ENCODE measurements around the gene NCKAP5L.

The NCKAP5L gene

DNA sequence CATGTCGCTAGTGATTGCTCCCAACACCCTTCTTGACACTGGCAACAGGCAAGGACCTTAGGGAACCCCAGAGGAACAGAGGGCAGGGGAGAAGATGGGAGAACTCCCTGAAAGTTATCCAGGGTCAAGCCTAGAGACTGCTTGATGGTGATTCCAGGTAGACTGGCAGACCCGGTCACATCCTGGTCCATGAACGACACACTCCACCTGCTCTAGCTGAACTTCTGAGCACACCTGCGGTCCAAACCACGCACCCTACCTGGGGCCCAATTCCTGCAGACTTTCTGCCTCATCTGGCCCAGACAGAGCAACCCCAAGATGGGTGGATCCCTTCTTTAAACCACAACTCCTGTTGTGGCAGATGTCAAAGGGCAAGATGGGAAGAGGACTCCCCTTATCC lies 34.2 kb downstream of the NCKAP5L start:
- Histone ChIP-seq H3K36me3 (ENCODE audit: control insufficient read depth in 1 of 2, insufficient read depth in 2 of 2, low read length in 2 of 2) (peaks cover 2 to 8% of the 10 kb centered on the region in 2 donors), H3K9me3 (ENCODE audit: control insufficient read depth in 1 of 2, low read length in 2 of 2) (no peaks in the 10 kb centered on the region), H3K4me1 (ENCODE audit: control insufficient read depth in 1 of 2, insufficient read depth in 2 of 2, low read length in 2 of 2) (no peaks in the 10 kb centered on the region), H3K9ac (ENCODE audit: low read depth in 1 of 2, low read length in 2 of 2) (no peak overlapping the region), H3K27me3 (ENCODE audit: control insufficient read depth in 1 of 2, insufficient read depth in 2 of 2, low read length in 2 of 2) (no peaks in the 10 kb centered on the region), H3K4me3 (ENCODE audit: low read depth in 1 of 2, low read length in 2 of 2) (no peak overlapping the region), H3K27ac (ENCODE audit: low read depth, low read length) (no peak overlapping the region)

DNA sequence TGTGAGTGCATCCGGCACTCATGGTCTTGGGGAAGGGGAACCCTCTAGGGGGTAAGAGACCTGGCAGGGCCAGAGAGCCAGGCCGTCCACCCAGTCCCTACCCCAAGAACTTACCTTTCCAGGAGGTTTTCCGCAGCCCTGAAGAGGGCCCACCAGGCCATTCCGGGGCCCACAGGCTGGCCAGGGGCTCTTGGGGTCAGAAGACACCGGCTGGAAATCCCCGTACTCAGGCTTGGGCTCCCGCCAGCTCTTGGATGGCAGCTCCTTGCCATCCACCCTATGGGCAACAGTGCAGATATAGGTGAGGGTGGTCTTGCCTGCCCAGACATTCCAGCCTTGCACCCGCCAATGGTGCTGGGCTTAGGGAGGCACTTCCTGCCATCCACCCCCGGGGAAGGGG lies 34.6 kb downstream of the NCKAP5L start:
- no peaks in the 10 kb centered on the region for H3K9me3 ChIP-seq (ENCODE audit: control insufficient read depth in 1 of 2, low read length in 2 of 2)
- H3K27ac ChIP-seq (ENCODE audit: low read depth, low read length): no peak overlapping the region
- H3K4me3 ChIP-seq (ENCODE audit: low read depth in 1 of 2, low read length in 2 of 2): no peak overlapping the region
- peaks cover 2 to 8% of the 10 kb centered on the region in 2 donors for H3K36me3 ChIP-seq (ENCODE audit: control insufficient read depth in 1 of 2, insufficient read depth in 2 of 2, low read length in 2 of 2)
- H3K4me1 ChIP-seq (ENCODE audit: control insufficient read depth in 1 of 2, insufficient read depth in 2 of 2, low read length in 2 of 2): no peaks in the 10 kb centered on the region
- H3K9ac ChIP-seq (ENCODE audit: low read depth in 1 of 2, low read length in 2 of 2): no peak overlapping the region
- no peaks in the 10 kb centered on the region for H3K27me3 ChIP-seq (ENCODE audit: control insufficient read depth in 1 of 2, insufficient read depth in 2 of 2, low read length in 2 of 2)

DNA sequence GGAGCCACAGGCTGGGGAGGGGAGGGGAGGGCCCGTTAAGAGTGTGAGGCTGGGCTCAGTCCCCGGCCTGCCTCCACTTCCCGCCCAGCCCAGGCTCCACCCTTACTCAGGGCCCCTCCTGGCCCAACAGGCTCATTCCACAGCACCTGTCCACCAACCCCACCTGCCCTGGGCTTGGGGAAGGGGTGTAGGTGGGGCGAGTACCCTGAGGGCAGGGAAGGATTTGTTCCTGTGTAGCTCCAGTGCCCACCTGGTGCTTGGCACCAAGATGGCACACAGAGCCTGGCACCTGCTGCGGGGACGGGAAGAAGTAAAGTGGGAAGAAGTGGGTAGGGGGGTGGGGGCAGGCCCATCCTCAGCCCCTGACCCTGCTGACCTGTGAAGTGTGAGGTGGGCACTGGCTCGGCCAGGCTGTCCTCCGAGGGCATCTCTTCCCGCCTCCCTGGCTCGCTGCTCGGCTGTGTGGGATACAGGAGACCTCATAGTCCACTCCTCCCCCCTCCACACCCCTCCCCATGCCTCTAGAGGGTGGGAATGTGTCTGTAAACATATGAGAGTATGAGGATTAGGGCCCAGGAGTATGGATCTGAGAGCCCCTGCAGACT lies 35.1 kb downstream of the NCKAP5L start:
- Histone ChIP-seq H3K4me3 (ENCODE audit: low read depth in 1 of 2, low read length in 2 of 2) (no peak overlapping the region), H3K4me1 (ENCODE audit: control insufficient read depth in 1 of 2, insufficient read depth in 2 of 2, low read length in 2 of 2) (no peaks in the 10 kb centered on the region), H3K36me3 (ENCODE audit: control insufficient read depth in 1 of 2, insufficient read depth in 2 of 2, low read length in 2 of 2) (peaks cover 2 to 8% of the 10 kb centered on the region in 2 donors), H3K9ac (ENCODE audit: low read depth in 1 of 2, low read length in 2 of 2) (no peak overlapping the region), H3K27ac (ENCODE audit: low read depth, low read length) (no peak overlapping the region), H3K27me3 (ENCODE audit: control insufficient read depth in 1 of 2, insufficient read depth in 2 of 2, low read length in 2 of 2) (no peaks in the 10 kb centered on the region), H3K9me3 (ENCODE audit: control insufficient read depth in 1 of 2, low read length in 2 of 2) (no peaks in the 10 kb centered on the region)

DNA sequence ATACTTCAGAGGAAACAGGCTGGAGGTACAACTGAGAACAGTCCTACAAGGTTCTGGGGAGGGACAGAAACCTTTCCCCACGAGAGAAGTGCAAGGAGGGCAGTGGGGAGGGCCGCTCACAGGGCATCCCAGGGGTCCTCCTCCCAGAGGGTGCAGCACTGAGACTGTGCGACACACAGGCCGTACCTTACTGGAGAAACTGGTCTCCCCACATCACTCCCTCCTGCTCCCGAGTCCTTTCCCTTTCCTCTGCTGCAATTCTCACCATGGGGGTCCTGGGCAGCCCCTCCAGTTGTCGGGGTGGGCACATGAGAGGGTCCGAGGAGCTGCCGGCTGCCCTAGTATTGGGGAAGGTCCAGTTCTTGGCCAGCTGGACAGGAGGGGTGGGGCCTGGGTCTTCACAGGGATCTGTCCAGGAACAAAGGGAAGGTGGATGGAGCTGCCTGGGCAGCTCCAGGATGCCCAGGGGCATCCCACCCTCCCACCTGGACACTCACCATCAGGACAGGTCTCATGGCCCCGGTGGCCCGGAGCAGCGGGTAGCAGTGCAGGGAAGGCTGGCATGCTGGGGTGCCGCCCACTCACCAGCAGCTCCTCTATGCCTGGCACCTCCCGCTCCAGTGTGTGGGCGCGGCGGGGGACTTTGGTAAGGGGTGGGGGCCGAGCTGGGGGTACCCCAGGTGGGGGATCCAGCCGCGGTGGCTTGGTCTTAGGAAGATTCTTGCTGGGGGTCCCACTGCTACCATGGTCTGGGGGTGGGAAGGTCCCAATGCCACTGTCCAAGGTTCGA lies 35.8 kb downstream of the NCKAP5L start:
- Histone ChIP-seq H3K27ac (ENCODE audit: low read depth, low read length) (no peak overlapping the region), H3K9me3 (ENCODE audit: control insufficient read depth in 1 of 2, low read length in 2 of 2) (no peaks in the 10 kb centered on the region), H3K9ac (ENCODE audit: low read depth in 1 of 2, low read length in 2 of 2) (no peak overlapping the region), H3K4me3 (ENCODE audit: low read depth in 1 of 2, low read length in 2 of 2) (no peak overlapping the region), H3K36me3 (ENCODE audit: control insufficient read depth in 1 of 2, insufficient read depth in 2 of 2, low read length in 2 of 2) (peaks cover 2 to 3% of the 10 kb centered on the region in 2 donors), H3K4me1 (ENCODE audit: control insufficient read depth in 1 of 2, insufficient read depth in 2 of 2, low read length in 2 of 2) (no peaks in the 10 kb centered on the region), H3K27me3 (ENCODE audit: control insufficient read depth in 1 of 2, insufficient read depth in 2 of 2, low read length in 2 of 2) (no peaks in the 10 kb centered on the region)

DNA sequence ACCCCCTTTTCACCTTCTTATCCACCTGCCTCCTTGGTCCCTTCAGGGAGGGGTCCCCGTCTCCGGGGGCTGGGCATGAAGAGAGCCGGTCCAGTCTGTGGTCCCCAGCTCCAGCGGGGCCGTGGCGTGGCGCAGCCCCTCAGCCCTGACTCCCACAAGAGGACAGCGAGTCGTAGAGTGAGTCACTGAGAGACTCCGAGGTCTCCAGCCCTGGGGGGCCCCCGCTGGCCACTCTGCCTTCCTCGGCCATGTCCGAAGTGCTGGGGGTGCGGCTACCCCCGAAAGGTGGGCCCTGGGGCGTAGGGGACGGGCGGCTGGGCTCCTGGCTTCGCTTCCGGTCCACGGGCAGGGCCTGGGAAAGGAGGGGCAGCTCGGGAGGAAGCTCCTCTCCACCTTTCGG lies 36.5 kb downstream of the NCKAP5L start:
- no peak overlapping the region for H3K27ac ChIP-seq (ENCODE audit: low read depth, low read length)
- peaks cover 2 to 3% of the 10 kb centered on the region in 2 donors for H3K36me3 ChIP-seq (ENCODE audit: control insufficient read depth in 1 of 2, insufficient read depth in 2 of 2, low read length in 2 of 2)
- no peaks in the 10 kb centered on the region for H3K9me3 ChIP-seq (ENCODE audit: control insufficient read depth in 1 of 2, low read length in 2 of 2)
- no peak overlapping the region for H3K4me3 ChIP-seq (ENCODE audit: low read depth in 1 of 2, low read length in 2 of 2)
- H3K27me3 ChIP-seq (ENCODE audit: control insufficient read depth in 1 of 2, insufficient read depth in 2 of 2, low read length in 2 of 2): no peaks in the 10 kb centered on the region
- H3K4me1 ChIP-seq (ENCODE audit: control insufficient read depth in 1 of 2, insufficient read depth in 2 of 2, low read length in 2 of 2): no peaks in the 10 kb centered on the region
- no peak overlapping the region for H3K9ac ChIP-seq (ENCODE audit: low read depth in 1 of 2, low read length in 2 of 2)

DNA sequence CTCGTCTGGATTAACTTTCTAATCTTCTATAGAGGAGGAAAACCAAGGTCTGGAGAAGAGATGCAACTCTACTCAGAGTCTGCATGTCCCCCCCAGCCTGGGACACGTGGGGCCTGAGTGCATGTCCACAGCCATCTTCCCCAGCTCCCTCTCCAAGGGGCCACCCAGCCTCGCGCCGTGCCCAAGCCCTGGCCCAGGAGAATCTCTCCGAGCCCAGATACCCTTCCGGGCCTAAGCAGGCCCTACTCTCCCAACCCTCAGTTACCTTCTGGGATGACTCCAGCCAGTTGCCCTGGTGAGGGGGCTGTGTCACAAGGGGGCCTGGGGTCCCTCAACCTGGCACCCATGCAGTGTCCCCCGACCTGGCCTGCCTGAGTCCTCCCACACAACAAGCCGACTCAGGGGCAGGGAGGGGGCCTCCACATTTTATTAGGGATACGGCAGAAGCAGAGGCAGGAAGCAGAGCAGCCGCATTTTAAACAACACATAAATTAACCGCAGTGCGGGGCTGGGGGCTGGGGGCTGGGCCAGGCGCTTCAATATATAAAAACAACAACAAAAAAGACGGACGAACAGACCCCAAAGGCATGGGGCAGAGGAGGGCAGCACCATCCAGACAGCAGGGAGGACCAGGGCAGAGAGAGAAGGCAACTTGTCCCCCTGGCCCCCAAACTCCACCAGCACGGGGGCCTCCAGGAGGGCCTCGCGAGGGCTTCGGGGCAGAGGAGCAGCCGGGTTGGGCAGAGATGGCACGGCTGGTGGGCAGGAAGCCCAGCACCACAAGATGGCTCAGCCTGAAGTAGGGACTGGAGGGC lies 37.3 kb downstream of the NCKAP5L start:
- Histone ChIP-seq H3K9ac (ENCODE audit: low read depth in 1 of 2, low read length in 2 of 2) (no peak overlapping the region), H3K36me3 (ENCODE audit: control insufficient read depth in 1 of 2, insufficient read depth in 2 of 2, low read length in 2 of 2) (peaks cover 2 to 3% of the 10 kb centered on the region in 2 donors), H3K4me1 (ENCODE audit: control insufficient read depth in 1 of 2, insufficient read depth in 2 of 2, low read length in 2 of 2) (no peaks in the 10 kb centered on the region), H3K27ac (ENCODE audit: low read depth, low read length) (no peak overlapping the region), H3K9me3 (ENCODE audit: control insufficient read depth in 1 of 2, low read length in 2 of 2) (no peaks in the 10 kb centered on the region), H3K4me3 (ENCODE audit: low read depth in 1 of 2, low read length in 2 of 2) (no peak overlapping the region), H3K27me3 (ENCODE audit: control insufficient read depth in 1 of 2, insufficient read depth in 2 of 2, low read length in 2 of 2) (no peaks in the 10 kb centered on the region)

DNA sequence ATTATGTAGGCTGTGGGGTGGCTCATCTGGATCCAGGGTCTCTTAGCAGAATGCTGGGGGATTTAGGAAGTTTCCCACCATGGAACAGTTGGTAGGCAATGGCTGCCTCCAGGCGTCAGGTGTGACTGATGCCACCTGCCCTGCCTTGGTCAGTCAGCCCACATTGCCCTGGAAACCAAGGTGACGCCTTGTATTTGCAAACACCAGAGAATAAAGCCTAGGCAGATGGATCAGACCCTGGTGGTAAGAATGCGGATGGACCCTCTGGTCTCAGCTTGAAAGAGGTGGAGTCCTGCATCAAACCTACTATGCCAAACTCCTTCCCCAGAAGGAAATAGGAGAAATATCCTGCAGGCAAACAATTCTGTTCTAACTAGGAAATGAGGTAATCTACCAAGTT lies 38.2 kb downstream of the NCKAP5L start:
- Histone ChIP-seq H3K36me3 (ENCODE audit: control insufficient read depth in 1 of 2, insufficient read depth in 2 of 2, low read length in 2 of 2) (peaks cover 2 to 3% of the 10 kb centered on the region in 2 donors), H3K27me3 (ENCODE audit: control insufficient read depth in 1 of 2, insufficient read depth in 2 of 2, low read length in 2 of 2) (no peaks in the 10 kb centered on the region), H3K4me1 (ENCODE audit: control insufficient read depth in 1 of 2, insufficient read depth in 2 of 2, low read length in 2 of 2) (no peaks in the 10 kb centered on the region), H3K9ac (ENCODE audit: low read depth in 1 of 2, low read length in 2 of 2) (no peak overlapping the region), H3K27ac (ENCODE audit: low read depth, low read length) (no peak overlapping the region), H3K4me3 (ENCODE audit: low read depth in 1 of 2, low read length in 2 of 2) (no peak overlapping the region), H3K9me3 (ENCODE audit: control insufficient read depth in 1 of 2, low read length in 2 of 2) (no peaks in the 10 kb centered on the region)

DNA sequence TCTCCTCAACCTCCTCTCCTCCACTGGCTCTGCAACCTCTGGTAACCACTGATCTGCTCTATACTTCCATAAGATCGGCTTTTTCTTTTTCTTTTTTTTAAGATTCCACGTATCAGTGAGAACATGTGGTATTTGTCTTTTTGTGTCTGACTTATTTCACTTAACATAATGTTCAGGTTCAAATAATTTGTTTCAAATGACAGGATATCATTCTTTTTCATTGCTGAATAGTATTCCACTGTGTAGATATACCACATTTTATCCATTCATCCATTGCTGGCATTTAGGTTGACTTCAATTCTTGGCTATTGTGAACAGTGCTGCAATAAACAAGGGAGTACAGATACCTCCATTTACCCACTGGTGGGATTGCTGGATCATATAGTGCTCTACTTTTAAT lies 40.5 kb downstream of the NCKAP5L start:
- no peak overlapping the region for H3K4me3 ChIP-seq (ENCODE audit: low read depth in 1 of 2, low read length in 2 of 2)
- H3K27ac ChIP-seq (ENCODE audit: low read depth, low read length): no peak overlapping the region
- no peaks in the 10 kb centered on the region for H3K4me1 ChIP-seq (ENCODE audit: control insufficient read depth in 1 of 2, insufficient read depth in 2 of 2, low read length in 2 of 2)
- peaks cover 0 to 2% of the 10 kb centered on the region in 2 donors for H3K36me3 ChIP-seq (ENCODE audit: control insufficient read depth in 1 of 2, insufficient read depth in 2 of 2, low read length in 2 of 2)
- no peaks in the 10 kb centered on the region for H3K27me3 ChIP-seq (ENCODE audit: control insufficient read depth in 1 of 2, insufficient read depth in 2 of 2, low read length in 2 of 2)
- H3K9ac ChIP-seq (ENCODE audit: low read depth in 1 of 2, low read length in 2 of 2): no peak overlapping the region
- H3K9me3 ChIP-seq (ENCODE audit: control insufficient read depth in 1 of 2, low read length in 2 of 2): no peaks in the 10 kb centered on the region

DNA sequence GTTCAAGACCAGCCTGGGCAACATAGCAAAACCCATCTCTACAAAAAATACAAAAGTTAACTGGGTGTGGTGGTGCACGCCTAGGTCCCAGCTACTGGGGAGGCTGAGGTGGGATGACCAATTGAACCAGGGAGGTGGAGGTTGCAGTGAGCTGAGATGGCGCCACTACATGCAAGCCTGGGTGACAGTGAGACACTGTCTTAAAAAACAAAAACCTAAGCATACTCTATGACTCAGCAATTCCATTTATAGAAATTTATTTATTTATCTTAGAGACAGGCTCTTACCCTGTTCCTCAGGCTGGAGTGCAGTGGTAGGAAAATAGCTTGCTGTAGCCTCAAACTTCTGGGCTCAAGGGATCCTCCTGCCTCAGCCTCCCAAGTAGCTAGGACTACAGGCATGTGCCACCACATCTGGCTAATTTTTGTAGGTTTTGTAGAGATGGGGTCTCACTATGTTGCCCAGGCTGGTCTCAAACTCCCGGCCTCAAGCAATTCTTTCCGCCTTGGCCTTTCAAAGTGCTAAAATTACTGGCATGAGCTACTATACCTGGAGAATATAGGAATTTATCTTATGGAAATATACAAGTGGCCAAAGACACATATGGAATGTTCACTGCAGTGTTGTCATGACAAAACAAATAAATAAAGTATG lies 43.3 kb downstream of the NCKAP5L start:
- no peaks in the 10 kb centered on the region for H3K4me1 ChIP-seq (ENCODE audit: control insufficient read depth in 1 of 2, insufficient read depth in 2 of 2, low read length in 2 of 2)
- no peak overlapping the region for H3K4me3 ChIP-seq (ENCODE audit: low read depth in 1 of 2, low read length in 2 of 2)
- no peaks in the 10 kb centered on the region for H3K36me3 ChIP-seq (ENCODE audit: control insufficient read depth in 1 of 2, insufficient read depth in 2 of 2, low read length in 2 of 2)
- no peak overlapping the region for H3K9ac ChIP-seq (ENCODE audit: low read depth in 1 of 2, low read length in 2 of 2)
- peaks cover 0 to 4% of the 10 kb centered on the region in 2 donors for H3K27me3 ChIP-seq (ENCODE audit: control insufficient read depth in 1 of 2, insufficient read depth in 2 of 2, low read length in 2 of 2)
- H3K9me3 ChIP-seq (ENCODE audit: control insufficient read depth in 1 of 2, low read length in 2 of 2): no peaks in the 10 kb centered on the region
- H3K27ac ChIP-seq (ENCODE audit: low read depth, low read length): no peak overlapping the region

All from duodenal mucosa (tissue), 2 donors.